GM12892 (cell line): Measurements from ENCODE around the gene RIPOR2.

ENCODE experiments used
- POLR2A ChIP-seq: IDR thresholded peaks from 2 replicates; pipeline ENCODE4 v1.6.1; 2011; ENCODE audit warnings: low read depth, low read length, control low read depth
- POLR2AphosphoS5 ChIP-seq: IDR thresholded peaks from 2 replicates; pipeline ENCODE4 v1.6.1; 2011; ENCODE audit warnings: low read depth, low read length, control low read depth
- TAF1 ChIP-seq: IDR thresholded peaks from 2 replicates; pipeline ENCODE4 v1.6.1; 2011; ENCODE audit warnings: low read depth, mild to moderate bottlenecking, control low read depth, low read length, borderline replicate concordance

DNA sequence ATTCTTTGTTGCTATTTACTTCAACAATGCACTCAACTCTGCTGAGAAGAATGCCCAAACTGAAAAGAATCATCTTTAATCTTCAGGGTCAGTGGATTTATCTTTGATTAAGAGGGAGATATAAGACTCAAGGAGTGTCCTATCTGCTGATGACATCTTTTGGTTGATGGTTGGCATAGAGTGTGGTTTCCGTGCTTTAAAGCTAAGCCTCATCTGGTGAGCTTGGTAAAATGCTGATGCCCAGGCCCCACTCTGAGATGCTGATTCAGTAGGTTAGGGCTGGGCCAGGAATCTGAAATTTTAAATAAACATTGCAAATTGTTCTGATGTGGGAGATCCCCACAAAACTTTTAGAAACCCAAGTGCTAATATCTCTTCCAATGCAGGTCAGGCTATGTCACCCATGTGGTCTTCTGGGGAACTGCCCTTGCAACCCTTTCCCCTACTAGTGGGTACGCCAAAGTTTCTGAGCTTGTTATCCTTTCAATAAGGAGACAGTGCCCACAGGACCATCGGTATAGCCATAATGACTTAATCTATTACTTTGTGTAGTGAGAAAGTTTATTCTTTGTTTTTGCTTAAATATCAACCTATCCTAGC, 68.6 kb downstream of the RIPOR2 start:
- TF ChIP-seq POLR2AphosphoS5 (no peak), POLR2A (no peak), TAF1 (no peak)
